GM23248 (cell line): ENCODE results near the gene MAP3K10.

ENCODE experiments used
- EZH2 ChIP-seq: fragments of 200-600 bp; sonication (generic); IDR thresholded peaks from 2 replicates; pipeline ENCODE4 v1.6.1; 2018; ENCODE audit warnings: antibody characterized with exemption, mild to moderate bottlenecking; ENCODE audit not compliant: insufficient read depth, poor library complexity, severe bottlenecking
- EZH2phosphoT487 ChIP-seq: fragments of 200-600 bp; sonication (generic); IDR thresholded peaks from 2 replicates; pipeline ENCODE4 v1.6.1; 2018; ENCODE audit warnings: antibody characterized with exemption, moderate library complexity, mild to moderate bottlenecking, low read depth; ENCODE audit not compliant: insufficient read depth

DNA sequence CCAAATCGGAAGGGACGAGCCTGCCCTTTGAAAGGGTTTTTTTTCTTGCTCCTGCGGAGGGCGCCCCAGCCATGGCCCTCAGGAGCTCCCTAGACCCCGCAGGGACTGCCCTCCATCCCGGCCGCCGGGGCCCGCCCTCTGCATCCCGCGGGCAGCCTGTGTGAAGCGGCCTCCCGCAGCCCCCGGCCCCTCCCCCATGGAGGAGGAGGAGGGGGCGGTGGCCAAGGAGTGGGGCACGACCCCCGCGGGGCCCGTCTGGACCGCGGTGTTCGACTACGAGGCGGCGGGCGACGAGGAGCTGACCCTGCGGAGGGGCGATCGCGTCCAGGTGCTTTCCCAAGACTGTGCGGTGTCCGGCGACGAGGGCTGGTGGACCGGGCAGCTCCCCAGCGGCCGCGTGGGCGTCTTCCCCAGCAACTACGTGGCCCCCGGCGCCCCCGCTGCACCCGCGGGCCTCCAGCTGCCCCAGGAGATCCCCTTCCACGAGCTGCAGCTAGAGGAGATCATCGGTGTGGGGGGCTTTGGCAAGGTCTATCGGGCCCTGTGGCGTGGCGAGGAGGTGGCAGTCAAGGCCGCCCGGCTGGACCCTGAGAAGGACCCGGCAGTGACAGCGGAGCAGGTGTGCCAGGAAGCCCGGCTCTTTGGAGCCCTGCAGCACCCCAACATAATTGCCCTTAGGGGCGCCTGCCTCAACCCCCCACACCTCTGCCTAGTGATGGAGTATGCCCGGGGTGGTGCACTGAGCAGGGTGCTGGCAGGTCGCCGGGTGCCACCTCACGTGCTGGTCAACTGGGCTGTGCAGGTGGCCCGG is 815 bp downstream of the MAP3K10 start:
- no peak for TF ChIP-seq EZH2
- no peak for TF ChIP-seq EZH2phosphoT487
